K562 (cell line): ENCODE data around the gene PTPRM.

ENCODE experiments used
- BACH1 ChIP-seq: fragments of 200-800 bp; sonication (Bioruptor generic); IDR thresholded peaks from 2 replicates; pipeline ENCODE4 v1.6.1; 2016; ENCODE audit warnings: missing genetic modification characterization, missing compliant biosample characterization
- CHD1 ChIP-seq: fragments of 200-600 bp; sonication (generic); IDR thresholded peaks from one replicate; pipeline ENCODE4 v1.6.1; 2012; ENCODE audit warnings: mild to moderate bottlenecking, moderate library complexity, low read length, inconsistent platforms
- FIP1L1 ChIP-seq: fragments of 200-400 bp; formaldehyde crosslinking; IDR thresholded peaks from 2 replicates; pipeline ENCODE4 v1.6.1; 2018; ENCODE audit warnings: mild to moderate bottlenecking, low read depth, low read length; ENCODE audit not compliant: poor library complexity, severe bottlenecking
- KHSRP ChIP-seq: fragments of 450-650 bp; IDR thresholded peaks from 2 replicates; pipeline ENCODE4 v1.6.1; 2017
- NRF1 ChIP-seq, 2 experiments: fragments of 450-650 bp; IDR thresholded peaks in 1 of 2; conservative IDR thresholded peaks in 1 of 2; 2 replicates each; pipeline ENCODE4 v1.6.1; 2014; ENCODE audit warnings: mild to moderate bottlenecking in 2 of 2
- POLR2A ChIP-seq: fragments of 450-650 bp; conservative IDR thresholded peaks from 2 replicates; pipeline ENCODE4 v1.6.1; 2016
- RAD21 ChIP-seq, 2 experiments: fragments of 250-450 bp in 1 of 2; fragments of 450-650 bp in 1 of 2; sonication (Bioruptor Pico) in 1 of 2; formaldehyde crosslinking in 1 of 2; IDR thresholded peaks in 1 of 2; conservative IDR thresholded peaks in 1 of 2; 2 replicates each; pipeline versions ENCODE4 v1.4.0 to v1.8.0; 2020 to 2022; ENCODE audit warnings: mild to moderate bottlenecking in 2 of 2, moderate library complexity in 1 of 2
- SREBF1 ChIP-seq: fragments of 150-350 bp; IDR thresholded peaks from 2 replicates; pipeline ENCODE4 v1.6.1; 2014; ENCODE audit warnings: antibody characterized with exemption, low read depth, low read length, borderline replicate concordance
- TAF15 ChIP-seq: fragments of 200-400 bp; formaldehyde crosslinking; IDR thresholded peaks from 2 replicates; pipeline ENCODE4 v1.6.1; 2017; ENCODE audit warnings: mild to moderate bottlenecking, low read depth, low read length, moderate library complexity
- TARDBP ChIP-seq: fragments of 450-650 bp; IDR thresholded peaks from 2 replicates; pipeline ENCODE4 v1.6.1; 2016
- YY1 ChIP-seq, 3 experiments: IDR thresholded peaks; 2 replicates each; pipeline ENCODE4 v1.6.1; 2011; ENCODE audit warnings: low read length in 2 of 3, mild to moderate bottlenecking in 2 of 3, moderate library complexity in 2 of 3, borderline replicate concordance in 1 of 3, control low read depth in 1 of 3, low read depth in 1 of 3; ENCODE audit not compliant: insufficient read depth in 3 of 3, insufficient replicate concordance in 2 of 3, control insufficient read depth in 1 of 3, insufficient read length in 1 of 3; ENCODE audit errors: extremely low read depth in 1 of 3
- TF ChIP-seq, protein P1 (sequence below), 3 experiments: IDR thresholded peaks in 2 of 3; conservative IDR thresholded peaks in 1 of 3; 2 replicates each; pipeline ENCODE4 v1.5.1; 2011 to 2012; ENCODE audit warnings: low read length in 3 of 3, mild to moderate bottlenecking in 3 of 3, control low read depth in 2 of 3, improper control_type of control experiment in 1 of 3, inconsistent platforms in 1 of 3, low read depth in 1 of 3, mixed read lengths in 1 of 3, moderate library complexity in 1 of 3; ENCODE audit not compliant: insufficient read depth in 2 of 3
- TF ChIP-seq, protein P2 (sequence below): sonication (generic); formaldehyde crosslinking; IDR thresholded peaks from 2 replicates; pipeline ENCODE4 v1.9.0; 2022; ENCODE audit warnings: mild to moderate bottlenecking, missing genetic modification reagents

DNA sequence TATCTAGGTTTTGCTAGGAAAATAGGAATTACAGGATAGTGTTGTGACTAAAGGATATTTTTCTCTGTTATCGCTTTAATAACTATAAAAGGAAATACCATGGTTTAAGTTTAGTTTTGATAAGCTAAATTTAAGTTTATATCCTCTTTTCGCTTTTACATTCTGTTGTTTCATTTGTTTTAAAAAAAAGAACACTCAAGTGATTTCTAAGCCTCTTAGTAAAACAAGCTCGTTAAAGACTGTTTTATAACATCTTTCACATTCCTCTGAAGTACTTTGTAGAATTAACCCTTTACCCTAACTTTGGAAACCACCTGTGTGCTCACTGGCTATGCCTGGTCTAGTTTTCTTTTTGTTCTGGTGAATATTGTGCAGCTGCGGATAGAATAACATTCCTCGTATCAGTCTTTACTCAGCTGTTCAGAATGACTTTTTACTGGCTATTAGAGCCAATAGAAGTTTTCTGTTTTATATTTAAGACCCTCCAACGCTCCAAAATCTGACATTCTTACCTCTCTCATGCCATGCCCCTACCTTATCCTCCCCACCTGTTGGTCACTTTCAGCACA lies 183.1 kb downstream of the PTPRM start:
- TF ChIP-seq RAD21 (CRISPR knock-in tag; conservative IDR thresholded peaks at IDR 0.05 in 1 of 2, IDR thresholded peaks at IDR 0.05 in 1 of 2) (no peak), TAF15 (no peak), FIP1L1 (no peak), KHSRP (no peak), YY1 (IDR thresholded peaks at IDR 0.05; ENCODE audit: borderline replicate concordance in 1 of 3, control insufficient read depth in 1 of 3, extremely low read depth in 1 of 3, insufficient read depth in 3 of 3, insufficient read length in 1 of 3, insufficient replicate concordance in 2 of 3, low read depth in 1 of 3, low read length in 2 of 3) (no peak), POLR2A (no peak), NRF1 (conservative IDR thresholded peaks at IDR 0.05 in 1 of 2, IDR thresholded peaks at IDR 0.05 in 1 of 2) (no peak), SREBF1 (no peak), TARDBP (no peak), BACH1 (no peak), CHD1 (no peak)
- TF ChIP-seq, protein P1, sequence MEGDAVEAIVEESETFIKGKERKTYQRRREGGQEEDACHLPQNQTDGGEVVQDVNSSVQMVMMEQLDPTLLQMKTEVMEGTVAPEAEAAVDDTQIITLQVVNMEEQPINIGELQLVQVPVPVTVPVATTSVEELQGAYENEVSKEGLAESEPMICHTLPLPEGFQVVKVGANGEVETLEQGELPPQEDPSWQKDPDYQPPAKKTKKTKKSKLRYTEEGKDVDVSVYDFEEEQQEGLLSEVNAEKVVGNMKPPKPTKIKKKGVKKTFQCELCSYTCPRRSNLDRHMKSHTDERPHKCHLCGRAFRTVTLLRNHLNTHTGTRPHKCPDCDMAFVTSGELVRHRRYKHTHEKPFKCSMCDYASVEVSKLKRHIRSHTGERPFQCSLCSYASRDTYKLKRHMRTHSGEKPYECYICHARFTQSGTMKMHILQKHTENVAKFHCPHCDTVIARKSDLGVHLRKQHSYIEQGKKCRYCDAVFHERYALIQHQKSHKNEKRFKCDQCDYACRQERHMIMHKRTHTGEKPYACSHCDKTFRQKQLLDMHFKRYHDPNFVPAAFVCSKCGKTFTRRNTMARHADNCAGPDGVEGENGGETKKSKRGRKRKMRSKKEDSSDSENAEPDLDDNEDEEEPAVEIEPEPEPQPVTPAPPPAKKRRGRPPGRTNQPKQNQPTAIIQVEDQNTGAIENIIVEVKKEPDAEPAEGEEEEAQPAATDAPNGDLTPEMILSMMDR (IDR thresholded peaks at IDR 0.05 in 2 of 3, conservative IDR thresholded peaks at IDR 0.05 in 1 of 3; ENCODE audit: insufficient read depth in 2 of 3, low read depth in 1 of 3, low read length in 3 of 3), result no peak
- TF ChIP-seq, protein P2, sequence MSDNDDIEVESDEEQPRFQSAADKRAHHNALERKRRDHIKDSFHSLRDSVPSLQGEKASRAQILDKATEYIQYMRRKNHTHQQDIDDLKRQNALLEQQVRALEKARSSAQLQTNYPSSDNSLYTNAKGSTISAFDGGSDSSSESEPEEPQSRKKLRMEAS (CRISPR knock-in tag), result no peak
